GOT3 (cell line): Measurements from ENCODE around the gene RNF150.

ENCODE experiments used
- DNase-seq: peaks from one replicate; lab custom pipeline; 2025; ENCODE audit warnings: mixed read lengths; lab: John Stamatoyannopoulos, UW

The RNF150 gene

GRCh38 chr4:140980426-140981200 is 152.7 kb downstream of the RNF150 start:
- no peak for DNase-seq

GRCh38 chr4:140976768-140977167 is 156.5 kb downstream of the RNF150 start:
- no peak for DNase-seq

- no peak for DNase-seq
Measured at GRCh38 chr4:140971077-140971792, 162.0 kb downstream of the RNF150 start.

DNA sequence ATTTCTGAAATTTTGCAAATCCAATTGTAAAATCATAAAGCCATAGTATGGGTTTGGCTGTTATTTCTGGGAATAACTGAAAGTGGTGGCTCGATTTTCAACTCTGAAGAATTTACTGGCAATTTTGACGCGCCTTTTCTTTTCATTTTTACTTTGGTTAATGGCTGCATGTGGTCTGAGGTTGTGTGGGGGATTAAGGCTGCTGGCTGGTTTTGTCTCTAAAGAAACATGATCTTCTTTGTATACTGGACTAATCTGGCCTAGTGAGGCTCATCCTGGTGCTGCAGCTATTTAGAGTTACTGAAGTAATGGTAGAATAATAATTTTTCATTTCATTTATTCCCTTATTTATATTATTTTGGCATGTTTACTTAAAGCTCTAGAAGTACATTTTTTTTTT is 164.0 kb downstream of the RNF150 start:
- DNase-seq = no peak

GRCh38 chr4:140968371-140968770 is 164.9 kb downstream of the RNF150 start:
- DNase-seq = no peak

GRCh38 chr4:140963883-140964282 is 169.4 kb downstream of the RNF150 start:
- no peak for DNase-seq

DNA sequence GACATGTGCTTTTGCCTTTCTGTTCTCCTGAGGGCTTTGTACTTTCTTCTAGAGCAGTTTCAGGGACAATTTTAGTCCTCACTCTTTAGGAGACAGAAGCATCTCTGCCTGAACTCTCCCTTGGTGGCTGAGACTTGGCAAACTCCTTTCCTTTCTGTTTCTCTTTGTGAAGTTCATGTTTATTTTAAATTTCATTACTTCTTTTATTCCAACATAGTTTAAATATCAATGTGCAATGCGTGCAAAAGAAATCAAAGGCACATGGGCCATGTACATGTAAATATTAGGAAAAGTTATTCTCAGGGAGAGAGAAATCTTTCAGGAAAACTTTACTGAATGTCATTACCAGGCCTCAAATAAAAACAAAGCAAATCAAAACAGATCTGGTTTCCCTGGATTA is 177.6 kb downstream of the RNF150 start:
- no peak for DNase-seq

GRCh38 chr4:140952717-140953116 is 180.6 kb downstream of the RNF150 start:
- no peak for DNase-seq

- no peak for DNase-seq
Measured at GRCh38 chr4:140947506-140947905, 185.8 kb downstream of the RNF150 start.

DNA sequence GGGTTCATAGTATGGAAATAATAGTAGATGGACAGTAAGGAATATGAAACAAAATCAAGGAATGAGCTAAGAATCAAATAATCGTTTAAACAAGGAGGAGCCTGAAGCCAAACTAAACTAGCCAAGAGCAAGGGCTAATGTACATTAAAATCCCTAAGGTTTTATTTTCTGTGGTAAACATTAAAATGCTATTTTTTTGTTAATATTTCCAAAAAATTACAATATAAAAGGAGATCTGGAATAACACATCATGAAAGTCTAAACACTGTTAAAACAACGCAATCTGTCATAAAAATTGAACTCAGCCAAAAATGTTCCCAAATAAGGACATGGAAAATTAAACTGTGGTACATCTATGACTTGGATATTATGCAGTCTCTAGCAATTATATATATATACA is 188.2 kb downstream of the RNF150 start:
- DNase-seq = no peak

- no peak for DNase-seq
Measured at GRCh38 chr4:140944572-140944971, 188.7 kb downstream of the RNF150 start.

DNA sequence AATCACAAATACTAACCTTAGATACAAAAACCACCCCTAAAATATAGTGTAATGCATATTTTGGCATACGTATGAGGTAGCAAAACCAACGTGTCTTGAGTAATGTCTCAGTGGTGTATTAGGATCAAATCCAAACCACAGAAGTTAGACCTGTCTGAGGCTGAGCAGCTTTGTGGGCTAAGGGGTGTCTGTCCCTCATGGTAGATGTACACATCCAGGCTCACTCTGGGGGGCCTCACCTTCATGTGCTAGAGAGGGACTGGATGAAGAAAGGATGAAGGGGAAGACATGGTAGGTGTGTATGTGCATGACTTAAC is 189.1 kb downstream of the RNF150 start:
- DNase-seq = no peak

DNA sequence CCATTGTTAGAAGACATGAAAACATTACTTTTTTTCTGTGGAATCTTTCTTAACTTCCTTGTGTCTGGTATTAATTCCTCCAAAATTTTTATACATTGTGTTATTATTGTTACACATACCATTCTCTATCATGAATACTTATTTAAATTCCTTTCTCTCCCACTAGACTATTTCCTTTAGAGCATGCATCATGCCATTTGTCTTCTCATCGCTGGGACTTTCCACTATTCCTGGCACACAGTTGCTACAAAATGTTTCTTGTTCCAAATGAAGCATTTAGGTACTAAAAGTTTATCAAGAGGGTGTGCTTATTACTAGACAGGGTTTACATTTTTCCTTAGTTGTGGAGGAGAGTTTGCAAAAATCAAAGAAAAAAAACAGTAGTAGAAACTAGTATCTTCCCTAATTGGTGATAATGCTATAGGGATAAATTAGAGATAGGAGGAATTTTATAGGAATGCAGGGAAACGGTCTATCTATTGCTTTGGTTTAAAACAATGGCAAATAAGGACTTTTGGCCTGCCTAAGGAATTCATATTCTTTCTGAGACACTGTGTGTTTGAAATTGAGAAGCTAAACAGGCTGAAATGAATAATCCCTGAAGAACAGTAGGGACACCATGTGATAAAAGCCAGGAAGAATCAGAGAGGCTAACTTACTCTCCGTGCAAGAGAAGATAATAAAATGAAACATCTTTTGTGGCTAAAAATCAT is 189.6 kb downstream of the RNF150 start:
- no peak for DNase-seq

DNA sequence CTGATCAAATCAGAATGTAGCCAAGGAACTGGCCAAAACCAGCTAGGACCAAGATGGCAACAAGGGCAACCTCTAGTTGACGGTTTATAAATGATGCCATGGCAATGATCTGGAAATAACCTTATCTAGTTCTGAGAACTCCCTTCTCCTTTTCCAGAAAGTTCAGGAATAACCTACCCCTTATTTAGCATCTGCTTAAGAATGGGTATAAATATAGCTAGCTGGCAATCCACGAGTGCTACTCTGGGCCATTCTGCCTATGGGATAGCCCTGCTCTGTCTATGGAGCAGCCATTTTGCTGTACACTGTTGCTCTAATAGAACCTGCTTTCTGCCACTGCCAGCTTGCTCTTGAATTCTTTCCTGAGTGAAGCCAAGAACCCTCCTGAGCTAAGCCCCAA is 192.7 kb downstream of the RNF150 start:
- DNase-seq = no peak

- DNase-seq = no peak
Measured at GRCh38 chr4:140937866-140938265, 195.4 kb downstream of the RNF150 start.

DNA sequence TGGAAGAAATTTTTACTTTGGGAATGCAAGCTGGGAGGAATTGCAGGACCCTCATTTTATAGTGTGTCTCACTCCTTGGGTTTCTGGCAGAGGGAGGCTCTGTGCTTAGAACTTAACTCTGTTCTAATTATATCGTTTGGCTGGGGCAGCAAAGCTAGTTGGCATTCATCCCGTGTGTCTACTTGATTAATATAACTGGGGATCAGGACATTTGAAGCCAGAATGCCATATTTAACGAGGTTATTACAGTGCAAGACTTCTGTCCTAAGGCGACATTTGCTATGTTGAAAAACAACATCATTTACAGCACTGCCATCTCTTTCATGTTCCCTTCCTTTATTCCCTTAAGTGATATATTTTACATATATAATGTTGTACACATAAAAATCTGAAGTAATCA is 198.0 kb downstream of the RNF150 start:
- no peak for DNase-seq

DNA sequence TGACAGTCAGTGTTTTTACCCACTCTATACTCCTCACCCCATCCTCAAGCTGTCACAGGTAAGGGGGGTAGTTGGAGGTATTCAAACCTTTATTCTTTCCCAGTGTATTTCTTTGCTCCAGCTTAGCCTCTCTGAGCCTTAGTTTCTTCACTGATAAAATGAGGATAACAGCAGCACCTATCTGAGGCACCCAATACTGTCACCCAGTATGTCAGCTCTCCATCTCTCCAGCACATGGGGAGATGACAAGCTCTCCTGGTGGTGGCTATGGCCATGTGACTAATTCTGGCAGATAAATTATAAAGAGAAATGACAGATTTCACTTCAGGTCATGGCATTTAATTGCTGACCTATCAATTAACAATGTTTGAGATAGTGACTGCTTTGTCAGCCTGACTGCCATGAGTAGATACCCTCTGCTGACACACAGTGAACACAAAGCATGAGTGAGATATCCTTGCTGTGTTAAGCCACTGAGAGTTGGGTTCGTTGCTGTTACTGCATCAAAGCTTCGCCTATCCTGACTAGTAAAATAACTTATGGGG is 200.7 kb downstream of the RNF150 start:
- DNase-seq = no peak

- DNase-seq = no peak
Measured at GRCh38 chr4:140931911-140932310, 201.4 kb downstream of the RNF150 start.

DNA sequence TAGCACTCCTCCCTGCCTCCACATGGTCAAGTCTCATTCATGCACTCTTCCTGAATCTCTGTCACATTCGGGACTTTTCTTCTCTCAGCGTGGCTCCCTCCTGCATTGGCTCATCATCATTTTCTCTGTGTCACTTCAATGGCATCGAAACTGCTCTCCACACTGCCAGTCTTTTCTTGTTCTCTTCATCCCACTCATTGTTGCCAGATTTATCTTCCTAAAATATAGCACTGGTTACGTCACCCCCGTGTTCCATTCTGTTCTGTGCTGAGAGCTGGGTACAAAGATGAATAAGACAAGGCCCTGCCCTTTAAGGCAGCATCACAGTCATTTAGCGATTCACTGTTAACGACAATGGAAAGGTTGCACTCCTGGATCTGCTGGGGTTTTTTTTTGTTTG is 202.7 kb downstream of the RNF150 start:
- no peak for DNase-seq

DNA sequence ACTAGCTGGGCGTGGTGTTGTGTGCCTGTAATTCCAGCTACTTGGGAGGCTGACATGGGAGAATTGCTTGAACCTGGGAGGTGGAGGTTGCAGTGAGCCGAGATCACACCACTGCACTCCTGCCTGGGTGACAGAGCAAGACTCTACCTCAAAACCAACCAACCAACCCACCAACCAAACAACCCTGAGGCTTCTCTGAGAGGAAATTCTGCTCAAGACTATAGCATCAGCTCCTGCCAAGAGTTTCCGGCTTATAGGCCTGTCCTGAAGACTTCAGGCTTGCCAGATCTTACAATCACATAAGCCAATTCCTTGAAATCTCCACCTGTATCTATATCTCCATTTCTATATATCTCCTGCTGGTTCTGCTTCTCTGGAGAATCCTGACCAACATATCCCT is 203.3 kb downstream of the RNF150 start:
- no peak for DNase-seq

- no peak for DNase-seq
Measured at GRCh38 chr4:140928880-140929279, 204.4 kb downstream of the RNF150 start.

GRCh38 chr4:140926672-140927071 is 206.6 kb downstream of the RNF150 start:
- DNase-seq = no peak

DNA sequence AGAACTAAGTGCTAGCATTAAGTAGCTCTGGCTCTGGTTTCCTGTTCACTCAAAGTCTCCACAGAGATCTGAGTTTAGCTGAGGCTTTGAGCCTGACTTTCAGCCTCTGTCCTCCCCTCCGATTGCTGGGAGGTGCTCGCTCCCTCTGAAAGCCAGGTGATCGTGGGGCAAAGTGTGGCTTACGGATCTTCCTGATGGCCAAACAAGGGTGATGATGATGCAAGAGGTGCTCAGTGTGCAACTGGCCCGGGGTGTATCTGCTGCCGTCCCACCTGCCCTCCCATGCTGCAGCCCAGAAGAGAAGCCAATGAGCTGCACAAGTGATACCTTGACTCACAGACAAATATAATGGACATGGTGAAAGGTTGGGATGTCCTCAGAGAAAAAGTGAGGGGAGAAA is 207.9 kb downstream of the RNF150 start:
- no peak for DNase-seq
